Astrocyte of the cerebellum (primary cell): ENCODE data around the gene C16orf96.

ENCODE experiments used
- DNase-seq: peaks from one replicate; pipeline ENCODE4 v3.0.0-alpha.2; 2011; ENCODE audit warnings: low read depth
- H3K4me3 ChIP-seq: 2 replicates; pipeline ENCODE4 v1.5.1; 2011; ENCODE audit warnings: mild to moderate bottlenecking, low read depth, low read length, moderate library complexity
- in situ Hi-C: cut with HindIII; loops from 2 replicates; pipeline ENCODE4 v1.10.0; 2017; ENCODE audit warnings: low sequenced_read_pairs
- TF ChIP-seq, protein P1 (sequence below): IDR thresholded peaks from 2 replicates; pipeline ENCODE4 v1.5.1; 2012; ENCODE audit warnings: low read length, low read depth, moderate library complexity, mild to moderate bottlenecking; ENCODE audit errors: missing control alignments

The C16orf96 gene

DNA sequence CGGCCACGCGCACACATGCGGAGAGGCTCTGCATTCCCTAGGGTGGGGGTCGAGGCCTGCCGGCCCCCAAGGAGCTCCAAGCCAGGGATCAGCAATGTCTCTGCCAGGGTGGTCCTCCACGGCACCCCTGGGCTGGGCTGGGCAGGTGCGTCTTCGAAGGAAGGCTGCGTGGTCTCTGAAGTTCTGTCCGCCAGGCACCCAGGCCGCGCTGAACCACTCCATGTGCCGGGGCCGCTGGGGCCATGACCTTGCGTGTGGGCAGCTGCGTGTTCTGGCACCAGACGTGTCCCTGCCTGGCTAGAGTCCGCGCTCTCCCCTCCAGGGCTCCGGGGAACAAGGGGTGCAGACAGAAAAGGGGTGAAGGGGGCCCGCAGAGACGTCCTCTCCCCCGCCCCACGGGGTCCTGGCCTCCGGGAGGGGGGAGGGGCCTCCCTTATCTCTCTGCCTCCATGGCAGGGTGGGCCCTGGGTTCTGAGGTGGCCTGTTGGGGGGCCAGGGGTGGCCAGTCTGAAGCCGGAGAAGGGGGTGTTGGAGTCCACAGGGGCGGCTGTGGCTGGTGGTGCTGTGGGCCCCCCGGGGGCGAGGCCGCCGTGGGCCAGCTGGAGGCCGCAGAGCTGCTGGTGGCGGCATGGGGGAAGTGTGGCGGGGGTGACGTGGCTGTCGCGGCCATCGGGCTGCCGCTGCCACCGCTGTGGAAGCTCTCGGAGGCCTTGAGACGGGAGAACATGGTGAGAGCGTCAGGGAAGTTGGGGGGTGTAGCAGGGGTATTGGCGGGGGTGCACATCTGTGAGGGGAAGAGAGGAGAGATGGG lies 53.3 kb downstream of the C16orf96 start:
- in situ Hi-C loops, result no loop called here
- TF ChIP-seq, protein P1, sequence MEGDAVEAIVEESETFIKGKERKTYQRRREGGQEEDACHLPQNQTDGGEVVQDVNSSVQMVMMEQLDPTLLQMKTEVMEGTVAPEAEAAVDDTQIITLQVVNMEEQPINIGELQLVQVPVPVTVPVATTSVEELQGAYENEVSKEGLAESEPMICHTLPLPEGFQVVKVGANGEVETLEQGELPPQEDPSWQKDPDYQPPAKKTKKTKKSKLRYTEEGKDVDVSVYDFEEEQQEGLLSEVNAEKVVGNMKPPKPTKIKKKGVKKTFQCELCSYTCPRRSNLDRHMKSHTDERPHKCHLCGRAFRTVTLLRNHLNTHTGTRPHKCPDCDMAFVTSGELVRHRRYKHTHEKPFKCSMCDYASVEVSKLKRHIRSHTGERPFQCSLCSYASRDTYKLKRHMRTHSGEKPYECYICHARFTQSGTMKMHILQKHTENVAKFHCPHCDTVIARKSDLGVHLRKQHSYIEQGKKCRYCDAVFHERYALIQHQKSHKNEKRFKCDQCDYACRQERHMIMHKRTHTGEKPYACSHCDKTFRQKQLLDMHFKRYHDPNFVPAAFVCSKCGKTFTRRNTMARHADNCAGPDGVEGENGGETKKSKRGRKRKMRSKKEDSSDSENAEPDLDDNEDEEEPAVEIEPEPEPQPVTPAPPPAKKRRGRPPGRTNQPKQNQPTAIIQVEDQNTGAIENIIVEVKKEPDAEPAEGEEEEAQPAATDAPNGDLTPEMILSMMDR, result no peak
- DNase-seq, result no peak
- no peak overlapping the region for H3K4me3 ChIP-seq

GRCh38 chr16:4610011-4611005 lies 54.2 kb downstream of the C16orf96 start:
- TF ChIP-seq, protein P1, result no peak
- in situ Hi-C loops, result no loop called here
- no peak for DNase-seq
- no peak overlapping the region for H3K4me3 ChIP-seq

- in situ Hi-C loops, result no loop called here
- DNase-seq, result no peak
- TF ChIP-seq, protein P1, result no peak
- H3K4me3 ChIP-seq, result no peak overlapping the region
Observed at GRCh38 chr16:4611337-4612021, 55.3 kb downstream of the C16orf96 start.

DNA sequence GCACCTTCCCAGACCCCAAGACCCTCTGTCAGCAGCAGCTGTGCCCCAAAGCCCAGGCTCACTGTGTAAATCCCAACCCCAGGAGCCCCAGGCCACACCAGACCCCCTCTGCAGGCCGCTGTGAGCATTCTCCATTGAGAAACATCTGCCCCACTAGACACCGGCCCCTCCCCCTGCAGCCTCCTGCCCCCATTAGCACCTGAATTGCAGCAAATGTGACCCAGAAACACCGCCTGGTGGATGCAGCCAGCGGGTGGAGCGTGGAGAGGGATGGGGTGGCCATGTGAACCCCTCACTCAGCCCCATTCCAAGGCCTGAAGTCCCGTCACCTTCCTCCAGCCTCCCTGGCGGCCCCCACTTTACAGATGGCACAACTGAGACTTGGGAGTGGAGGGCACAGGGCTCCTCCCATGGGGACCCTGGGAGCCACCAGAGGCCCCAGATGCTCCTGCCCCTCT lies 56.4 kb downstream of the C16orf96 start:
- in situ Hi-C loops, result no loop called here
- TF ChIP-seq, protein P1, result peak; percentile 9
- DNase-seq, result no peak
- peak overlapping the region; percentile 70 for H3K4me3 ChIP-seq

DNA sequence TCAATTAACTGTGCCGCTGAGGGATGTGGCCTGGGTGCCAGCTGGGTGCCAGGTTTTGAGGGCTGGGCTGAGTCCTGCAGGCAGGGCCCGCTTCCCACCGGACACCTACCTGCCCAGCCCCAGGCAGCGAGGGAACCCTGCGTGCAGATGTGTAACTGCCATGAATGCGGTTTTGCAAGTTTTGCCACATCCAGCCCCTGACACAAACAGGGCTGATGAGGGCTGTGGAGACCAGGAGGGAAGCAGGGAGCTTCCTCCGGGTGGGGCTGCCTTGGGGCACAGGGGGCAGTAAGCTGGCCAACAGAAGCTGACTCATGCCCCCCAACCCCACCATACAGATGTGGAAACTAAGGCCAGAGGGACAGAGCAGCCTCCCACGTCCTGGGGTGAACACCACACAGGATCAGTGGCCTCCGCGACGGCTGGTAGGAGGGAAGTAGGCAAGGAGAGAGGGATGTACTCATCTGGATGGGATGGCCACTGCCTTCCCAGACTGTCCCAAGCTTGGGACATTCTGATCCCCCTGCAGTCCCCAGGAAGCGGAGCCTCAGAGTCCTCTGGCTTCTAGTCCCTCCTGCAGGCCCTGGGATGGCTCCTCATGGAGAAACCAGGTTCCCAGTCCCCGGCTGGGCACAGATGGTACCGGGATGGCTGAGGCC lies 57.0 kb downstream of the C16orf96 start:
- H3K4me3 ChIP-seq, result peak overlapping the region; percentile 70
- in situ Hi-C loops, result no loop called here
- no peak for DNase-seq
- TF ChIP-seq, protein P1, result no peak
